ENCODE measurements around the gene ALPL.

DNA sequence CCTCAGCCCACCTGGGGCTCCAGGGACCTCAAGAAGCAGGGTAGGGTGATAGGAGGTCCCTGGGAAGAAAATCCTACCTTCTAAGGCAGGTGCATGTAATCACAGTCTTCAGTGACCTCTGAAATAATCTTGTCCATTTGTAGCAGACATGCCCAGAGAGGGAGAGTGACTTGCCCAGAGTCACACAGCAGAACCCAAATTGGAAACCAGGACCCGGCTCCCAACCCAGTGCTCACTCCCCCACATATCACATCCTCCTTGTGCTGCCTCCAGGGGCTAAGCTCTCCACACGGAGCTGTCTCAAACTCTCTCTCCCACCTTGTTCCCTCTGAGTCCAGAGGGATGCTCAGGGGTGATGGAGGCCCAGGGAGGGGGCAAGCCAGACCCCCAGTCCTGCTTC is 87.4 kb downstream of the ALPL start:
- TF ChIP-seq SIN3A (IDR thresholded peaks at IDR 0.05; ENCODE audit: borderline replicate concordance, insufficient read depth, low read length) (no peak), TAF1 (IDR thresholded peaks at IDR 0.05; ENCODE audit: borderline replicate concordance, insufficient read depth, low read length) (no peak), POLR2AphosphoS5 (IDR thresholded peaks at IDR 0.05; ENCODE audit: low read depth, low read length) (no peak)
